ENCODE results near the gene KCTD2.

The KCTD2 gene

GRCh38 chr17:75093548-75094158 is 46.6 kb downstream of the KCTD2 start:
- peaks cover 21% of the 10 kb centered on the region for H3K36me3 ChIP-seq (ENCODE audit: control insufficient read depth, insufficient read depth, low read length)
- no peaks in the 10 kb centered on the region for H3K27me3 ChIP-seq (ENCODE audit: control insufficient read depth, insufficient read depth, low read length)
- H3K9ac ChIP-seq (ENCODE audit: low read length): no peak overlapping the region
- H3K4me3 ChIP-seq (ENCODE audit: low read depth, low read length): no peak overlapping the region
- no peak overlapping the region for H3K27ac ChIP-seq (ENCODE audit: low read depth, low read length)
- peaks cover 46% of the 10 kb centered on the region for H3K4me1 ChIP-seq (ENCODE audit: control insufficient read depth, insufficient read depth, low read length)
- H3K9me3 ChIP-seq (ENCODE audit: control insufficient read depth, insufficient read depth, low read depth, low read length): no peaks in the 10 kb centered on the region

GRCh38 chr17:75094871-75095399 is 47.9 kb downstream of the KCTD2 start:
- Histone ChIP-seq H3K9me3 (ENCODE audit: control insufficient read depth, insufficient read depth, low read depth, low read length) (no peaks in the 10 kb centered on the region), H3K36me3 (ENCODE audit: control insufficient read depth, insufficient read depth, low read length) (peaks cover 32% of the 10 kb centered on the region), H3K9ac (ENCODE audit: low read length) (no peak overlapping the region), H3K27me3 (ENCODE audit: control insufficient read depth, insufficient read depth, low read length) (no peaks in the 10 kb centered on the region), H3K4me3 (ENCODE audit: low read depth, low read length) (no peak overlapping the region), H3K4me1 (ENCODE audit: control insufficient read depth, insufficient read depth, low read length) (peaks cover 36% of the 10 kb centered on the region), H3K27ac (ENCODE audit: low read depth, low read length) (no peak overlapping the region)

- Histone ChIP-seq H3K4me1 (ENCODE audit: control insufficient read depth, insufficient read depth, low read length) (peaks cover 28% of the 10 kb centered on the region), H3K4me3 (ENCODE audit: low read depth, low read length) (no peak overlapping the region), H3K27ac (ENCODE audit: low read depth, low read length) (peak overlapping the region; percentile 53; the same call in 1 of the 2 replicates), H3K9ac (ENCODE audit: low read length) (peak overlapping the region; percentile 33), H3K9me3 (ENCODE audit: control insufficient read depth, insufficient read depth, low read depth, low read length) (no peaks in the 10 kb centered on the region), H3K36me3 (ENCODE audit: control insufficient read depth, insufficient read depth, low read length) (peaks cover 41% of the 10 kb centered on the region), H3K27me3 (ENCODE audit: control insufficient read depth, insufficient read depth, low read length) (no peaks in the 10 kb centered on the region)
These were observed 49.1 kb downstream of the KCTD2 start for GRCh38 chr17:75096082-75096625.

GRCh38 chr17:75097865-75098264 is 50.8 kb downstream of the KCTD2 start:
- Histone ChIP-seq H3K4me3 (ENCODE audit: low read depth, low read length) (no peak overlapping the region), H3K4me1 (ENCODE audit: control insufficient read depth, insufficient read depth, low read length) (peaks cover 22% of the 10 kb centered on the region), H3K9ac (ENCODE audit: low read length) (no peak overlapping the region), H3K27me3 (ENCODE audit: control insufficient read depth, insufficient read depth, low read length) (no peaks in the 10 kb centered on the region), H3K27ac (ENCODE audit: low read depth, low read length) (no peak overlapping the region), H3K9me3 (ENCODE audit: control insufficient read depth, insufficient read depth, low read depth, low read length) (no peaks in the 10 kb centered on the region), H3K36me3 (ENCODE audit: control insufficient read depth, insufficient read depth, low read length) (peaks cover 41% of the 10 kb centered on the region)

GRCh38 chr17:75098861-75099260 is 51.8 kb downstream of the KCTD2 start:
- H3K9me3 ChIP-seq (ENCODE audit: control insufficient read depth, insufficient read depth, low read depth, low read length): no peaks in the 10 kb centered on the region
- H3K4me3 ChIP-seq (ENCODE audit: low read depth, low read length): no peak overlapping the region
- peaks cover 14% of the 10 kb centered on the region; the same call in 1 of the 2 replicates for H3K4me1 ChIP-seq (ENCODE audit: control insufficient read depth, insufficient read depth, low read length)
- no peak overlapping the region for H3K9ac ChIP-seq (ENCODE audit: low read length)
- H3K27me3 ChIP-seq (ENCODE audit: control insufficient read depth, insufficient read depth, low read length): no peaks in the 10 kb centered on the region
- peaks cover 45% of the 10 kb centered on the region for H3K36me3 ChIP-seq (ENCODE audit: control insufficient read depth, insufficient read depth, low read length)
- no peak overlapping the region for H3K27ac ChIP-seq (ENCODE audit: low read depth, low read length)

GRCh38 chr17:75099881-75100595 is 53.0 kb downstream of the KCTD2 start:
- no peaks in the 10 kb centered on the region for H3K27me3 ChIP-seq (ENCODE audit: control insufficient read depth, insufficient read depth, low read length)
- H3K9ac ChIP-seq (ENCODE audit: low read length): no peak overlapping the region
- peaks cover 14% of the 10 kb centered on the region; the same call in 1 of the 2 replicates for H3K4me1 ChIP-seq (ENCODE audit: control insufficient read depth, insufficient read depth, low read length)
- no peaks in the 10 kb centered on the region for H3K9me3 ChIP-seq (ENCODE audit: control insufficient read depth, insufficient read depth, low read depth, low read length)
- no peak overlapping the region for H3K4me3 ChIP-seq (ENCODE audit: low read depth, low read length)
- no peak overlapping the region for H3K27ac ChIP-seq (ENCODE audit: low read depth, low read length)
- peaks cover 45% of the 10 kb centered on the region for H3K36me3 ChIP-seq (ENCODE audit: control insufficient read depth, insufficient read depth, low read length)

GRCh38 chr17:75102385-75102821 is 55.4 kb downstream of the KCTD2 start:
- Histone ChIP-seq H3K4me3 (ENCODE audit: low read depth, low read length) (no peak overlapping the region), H3K27me3 (ENCODE audit: control insufficient read depth, insufficient read depth, low read length) (no peaks in the 10 kb centered on the region), H3K9ac (ENCODE audit: low read length) (no peak overlapping the region), H3K9me3 (ENCODE audit: control insufficient read depth, insufficient read depth, low read depth, low read length) (no peaks in the 10 kb centered on the region), H3K4me1 (ENCODE audit: control insufficient read depth, insufficient read depth, low read length) (peaks cover 13% of the 10 kb centered on the region; the same call in 1 of the 2 replicates), H3K36me3 (ENCODE audit: control insufficient read depth, insufficient read depth, low read length) (peaks cover 41% of the 10 kb centered on the region), H3K27ac (ENCODE audit: low read depth, low read length) (no peak overlapping the region)

- Histone ChIP-seq H3K9ac (ENCODE audit: low read length) (no peak overlapping the region), H3K36me3 (ENCODE audit: control insufficient read depth, insufficient read depth, low read length) (peaks cover 27% of the 10 kb centered on the region), H3K4me3 (ENCODE audit: low read depth, low read length) (no peak overlapping the region), H3K9me3 (ENCODE audit: control insufficient read depth, insufficient read depth, low read depth, low read length) (no peaks in the 10 kb centered on the region), H3K27me3 (ENCODE audit: control insufficient read depth, insufficient read depth, low read length) (no peaks in the 10 kb centered on the region), H3K4me1 (ENCODE audit: control insufficient read depth, insufficient read depth, low read length) (peaks cover 13% of the 10 kb centered on the region; the same call in 1 of the 2 replicates), H3K27ac (ENCODE audit: low read depth, low read length) (no peak overlapping the region)
These were observed 56.9 kb downstream of the KCTD2 start for GRCh38 chr17:75103601-75104554.

- no peak overlapping the region for H3K4me3 ChIP-seq (ENCODE audit: low read depth, low read length)
- H3K27me3 ChIP-seq (ENCODE audit: control insufficient read depth, insufficient read depth, low read length): no peaks in the 10 kb centered on the region
- no peak overlapping the region for H3K9ac ChIP-seq (ENCODE audit: low read length)
- H3K27ac ChIP-seq (ENCODE audit: low read depth, low read length): no peak overlapping the region
- peaks cover 14% of the 10 kb centered on the region for H3K36me3 ChIP-seq (ENCODE audit: control insufficient read depth, insufficient read depth, low read length)
- H3K9me3 ChIP-seq (ENCODE audit: control insufficient read depth, insufficient read depth, low read depth, low read length): no peaks in the 10 kb centered on the region
- H3K4me1 ChIP-seq (ENCODE audit: control insufficient read depth, insufficient read depth, low read length): peaks cover 19% of the 10 kb centered on the region; the same call in 1 of the 2 replicates
These were observed 58.4 kb downstream of the KCTD2 start for GRCh38 chr17:75105126-75106080.
